Measurements from ENCODE around the gene NR4A3.

The NR4A3 gene

DNA sequence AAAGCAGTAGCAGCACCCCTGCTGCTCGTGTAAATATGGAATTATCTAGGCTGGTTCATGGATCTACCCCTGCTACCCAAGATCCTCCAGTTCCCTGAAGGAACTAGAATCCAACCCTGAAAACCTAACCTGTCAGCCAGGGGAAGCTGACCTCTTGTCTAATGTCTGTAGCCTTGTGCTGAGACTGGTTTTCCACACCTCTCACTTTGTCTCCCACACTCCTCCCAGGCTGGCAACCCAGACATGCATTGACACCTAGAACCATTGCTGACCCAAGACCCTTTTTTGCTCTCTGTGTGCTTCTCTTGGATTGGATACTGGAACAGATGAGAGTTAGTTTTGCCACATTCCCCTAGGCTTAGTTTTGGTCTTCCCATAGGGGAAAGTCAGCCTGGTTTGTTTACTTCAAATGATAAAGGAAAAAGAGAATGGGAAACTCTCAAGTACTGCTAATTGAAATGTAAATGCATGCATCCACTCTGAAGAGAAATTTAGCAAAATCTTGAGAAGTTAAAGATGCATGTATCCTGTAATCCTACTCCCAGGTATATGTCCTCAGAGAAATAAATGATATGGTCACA is 36.6 kb upstream of the NR4A3 start:
- Histone ChIP-seq H4K20me1 (ENCODE audit: insufficient read depth, low read length) (no peaks in the 10 kb centered on the region), H3K4me1 (ENCODE audit: low read length) (peaks cover 15% of the 10 kb centered on the region), H3K4me2 (ENCODE audit: low read length) (no peak overlapping the region), H3K79me2 (ENCODE audit: low read length) (no peaks in the 10 kb centered on the region), H3K27ac (ENCODE audit: low read length) (no peak overlapping the region), H3K9ac (ENCODE audit: low read length) (no peak overlapping the region), H3K4me3 (ENCODE audit: low read length) (no peak overlapping the region), H2AFZ (ENCODE audit: low read depth, low read length) (no peak overlapping the region), H3K27me3 (ENCODE audit: low read depth, low read length) (no peaks in the 10 kb centered on the region), H3K36me3 (replicated peaks; ENCODE audit: low read depth, low read length) (no peaks in the 10 kb centered on the region), H3K9me3 (ENCODE audit: insufficient read depth, low read length) (no peaks in the 10 kb centered on the region)
- TF ChIP-seq EZH2phosphoT487 (IDR thresholded peaks at IDR 0.05; ENCODE audit: low read depth) = no peak
- TF ChIP-seq, protein P1, sequence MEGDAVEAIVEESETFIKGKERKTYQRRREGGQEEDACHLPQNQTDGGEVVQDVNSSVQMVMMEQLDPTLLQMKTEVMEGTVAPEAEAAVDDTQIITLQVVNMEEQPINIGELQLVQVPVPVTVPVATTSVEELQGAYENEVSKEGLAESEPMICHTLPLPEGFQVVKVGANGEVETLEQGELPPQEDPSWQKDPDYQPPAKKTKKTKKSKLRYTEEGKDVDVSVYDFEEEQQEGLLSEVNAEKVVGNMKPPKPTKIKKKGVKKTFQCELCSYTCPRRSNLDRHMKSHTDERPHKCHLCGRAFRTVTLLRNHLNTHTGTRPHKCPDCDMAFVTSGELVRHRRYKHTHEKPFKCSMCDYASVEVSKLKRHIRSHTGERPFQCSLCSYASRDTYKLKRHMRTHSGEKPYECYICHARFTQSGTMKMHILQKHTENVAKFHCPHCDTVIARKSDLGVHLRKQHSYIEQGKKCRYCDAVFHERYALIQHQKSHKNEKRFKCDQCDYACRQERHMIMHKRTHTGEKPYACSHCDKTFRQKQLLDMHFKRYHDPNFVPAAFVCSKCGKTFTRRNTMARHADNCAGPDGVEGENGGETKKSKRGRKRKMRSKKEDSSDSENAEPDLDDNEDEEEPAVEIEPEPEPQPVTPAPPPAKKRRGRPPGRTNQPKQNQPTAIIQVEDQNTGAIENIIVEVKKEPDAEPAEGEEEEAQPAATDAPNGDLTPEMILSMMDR (IDR thresholded peaks at IDR 0.05; ENCODE audit: low read depth, low read length) = no peak

GRCh38 chr9:99787556-99787955 is 34.1 kb upstream of the NR4A3 start:
- no peaks in the 10 kb centered on the region for H4K20me1 ChIP-seq (ENCODE audit: insufficient read depth, low read length)
- no peak overlapping the region for H2AFZ ChIP-seq (ENCODE audit: low read depth, low read length)
- peaks cover 14% of the 10 kb centered on the region for H3K4me1 ChIP-seq (ENCODE audit: low read length)
- no peaks in the 10 kb centered on the region for H3K79me2 ChIP-seq (ENCODE audit: low read length)
- no peaks in the 10 kb centered on the region for H3K9me3 ChIP-seq (ENCODE audit: insufficient read depth, low read length)
- H3K27ac ChIP-seq (ENCODE audit: low read length) = no peak overlapping the region
- no peaks in the 10 kb centered on the region for H3K36me3 ChIP-seq (replicated peaks; ENCODE audit: low read depth, low read length)
- no peak for TF ChIP-seq EZH2phosphoT487 (IDR thresholded peaks at IDR 0.05; ENCODE audit: low read depth)
- H3K4me2 ChIP-seq (ENCODE audit: low read length) = no peak overlapping the region
- no peak overlapping the region for H3K4me3 ChIP-seq (ENCODE audit: low read length)
- no peaks in the 10 kb centered on the region for H3K27me3 ChIP-seq (ENCODE audit: low read depth, low read length)
- H3K9ac ChIP-seq (ENCODE audit: low read length) = no peak overlapping the region

- no peaks in the 10 kb centered on the region for H3K27me3 ChIP-seq (ENCODE audit: low read depth, low read length)
- no peak overlapping the region for H3K4me3 ChIP-seq (ENCODE audit: low read length)
- H3K4me2 ChIP-seq (ENCODE audit: low read length) = no peak overlapping the region
- no peak overlapping the region for H3K9ac ChIP-seq (ENCODE audit: low read length)
- no peak overlapping the region for H3K27ac ChIP-seq (ENCODE audit: low read length)
- no peaks in the 10 kb centered on the region for H3K36me3 ChIP-seq (replicated peaks; ENCODE audit: low read depth, low read length)
- H3K79me2 ChIP-seq (ENCODE audit: low read length) = no peaks in the 10 kb centered on the region
- H3K9me3 ChIP-seq (ENCODE audit: insufficient read depth, low read length) = no peaks in the 10 kb centered on the region
- no peak for TF ChIP-seq EZH2phosphoT487 (IDR thresholded peaks at IDR 0.05; ENCODE audit: low read depth)
- TF ChIP-seq, protein P1 (IDR thresholded peaks at IDR 0.05; ENCODE audit: low read depth, low read length) = no peak
- H4K20me1 ChIP-seq (ENCODE audit: insufficient read depth, low read length) = no peaks in the 10 kb centered on the region
- H2AFZ ChIP-seq (ENCODE audit: low read depth, low read length) = no peak overlapping the region
- no peaks in the 10 kb centered on the region for H3K4me1 ChIP-seq (ENCODE audit: low read length)
Measured at GRCh38 chr9:99793528-99793927, 28.2 kb upstream of the NR4A3 start.

- H3K79me2 ChIP-seq (ENCODE audit: low read length) = no peaks in the 10 kb centered on the region
- H3K9me3 ChIP-seq (ENCODE audit: insufficient read depth, low read length) = no peaks in the 10 kb centered on the region
- no peak overlapping the region for H2AFZ ChIP-seq (ENCODE audit: low read depth, low read length)
- H3K36me3 ChIP-seq (replicated peaks; ENCODE audit: low read depth, low read length) = no peaks in the 10 kb centered on the region
- no peaks in the 10 kb centered on the region for H3K4me1 ChIP-seq (ENCODE audit: low read length)
- no peak overlapping the region for H3K27ac ChIP-seq (ENCODE audit: low read length)
- no peak overlapping the region for H3K4me2 ChIP-seq (ENCODE audit: low read length)
- TF ChIP-seq, protein P1 (IDR thresholded peaks at IDR 0.05; ENCODE audit: low read depth, low read length) = no peak
- no peak for TF ChIP-seq EZH2phosphoT487 (IDR thresholded peaks at IDR 0.05; ENCODE audit: low read depth)
- H4K20me1 ChIP-seq (ENCODE audit: insufficient read depth, low read length) = no peaks in the 10 kb centered on the region
- no peak overlapping the region for H3K9ac ChIP-seq (ENCODE audit: low read length)
- H3K27me3 ChIP-seq (ENCODE audit: low read depth, low read length) = no peaks in the 10 kb centered on the region
- no peak overlapping the region for H3K4me3 ChIP-seq (ENCODE audit: low read length)
Measured at GRCh38 chr9:99796231-99796630, 25.5 kb upstream of the NR4A3 start.

Measured in OCI-LY3 (cell line).